COR-L47 (cell line): Measurements from ENCODE around the gene PACSIN1.

Experiments
- DNase-seq: peaks from one replicate; lab custom pipeline; 2025; lab: John Stamatoyannopoulos, UW

PACSIN1 gene

GRCh38 chr6:34544776-34545471 is 79.0 kb downstream of the PACSIN1 start:
- no peak for DNase-seq

DNA sequence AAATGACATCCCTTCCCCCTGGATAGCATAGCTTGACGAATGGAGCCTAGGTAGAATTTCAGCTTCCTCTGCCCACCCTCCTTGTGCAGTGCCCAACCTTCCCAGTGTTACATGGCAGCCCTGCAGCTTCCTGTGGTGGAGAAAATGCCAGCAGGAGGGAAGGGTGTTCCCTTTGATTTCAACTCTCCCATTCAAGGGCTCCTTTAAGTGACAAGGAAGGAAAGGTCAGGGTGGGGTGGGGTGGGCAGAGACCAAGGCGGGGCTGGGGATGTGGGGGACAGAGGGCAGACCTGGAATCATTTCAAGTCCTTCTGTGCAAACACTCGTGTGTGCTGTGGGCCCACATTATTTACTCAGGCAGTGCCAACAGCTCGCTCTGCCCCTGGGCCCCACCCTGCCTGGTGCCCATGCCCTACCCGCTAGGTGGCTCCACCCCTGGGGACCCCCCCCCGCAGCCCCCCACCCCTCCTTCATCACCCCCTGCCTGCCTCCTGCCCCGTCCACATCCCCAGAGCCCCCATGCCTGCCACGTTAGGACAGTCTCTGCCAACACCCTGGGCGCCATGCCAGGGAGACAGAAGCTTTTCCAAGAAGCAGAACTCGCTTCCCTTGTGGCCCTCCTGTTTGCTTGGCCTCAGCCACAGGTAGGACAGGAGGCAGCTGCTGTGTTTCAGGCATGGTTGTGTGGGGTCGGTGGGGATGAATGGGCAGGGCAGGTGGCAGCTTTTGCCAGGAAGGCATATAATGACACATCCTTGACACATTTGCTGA is 80.9 kb downstream of the PACSIN1 start:
- DNase-seq: peak; percentile 98

- no peak for DNase-seq
These were observed 82.1 kb downstream of the PACSIN1 start for GRCh38 chr6:34547701-34548644.

DNA sequence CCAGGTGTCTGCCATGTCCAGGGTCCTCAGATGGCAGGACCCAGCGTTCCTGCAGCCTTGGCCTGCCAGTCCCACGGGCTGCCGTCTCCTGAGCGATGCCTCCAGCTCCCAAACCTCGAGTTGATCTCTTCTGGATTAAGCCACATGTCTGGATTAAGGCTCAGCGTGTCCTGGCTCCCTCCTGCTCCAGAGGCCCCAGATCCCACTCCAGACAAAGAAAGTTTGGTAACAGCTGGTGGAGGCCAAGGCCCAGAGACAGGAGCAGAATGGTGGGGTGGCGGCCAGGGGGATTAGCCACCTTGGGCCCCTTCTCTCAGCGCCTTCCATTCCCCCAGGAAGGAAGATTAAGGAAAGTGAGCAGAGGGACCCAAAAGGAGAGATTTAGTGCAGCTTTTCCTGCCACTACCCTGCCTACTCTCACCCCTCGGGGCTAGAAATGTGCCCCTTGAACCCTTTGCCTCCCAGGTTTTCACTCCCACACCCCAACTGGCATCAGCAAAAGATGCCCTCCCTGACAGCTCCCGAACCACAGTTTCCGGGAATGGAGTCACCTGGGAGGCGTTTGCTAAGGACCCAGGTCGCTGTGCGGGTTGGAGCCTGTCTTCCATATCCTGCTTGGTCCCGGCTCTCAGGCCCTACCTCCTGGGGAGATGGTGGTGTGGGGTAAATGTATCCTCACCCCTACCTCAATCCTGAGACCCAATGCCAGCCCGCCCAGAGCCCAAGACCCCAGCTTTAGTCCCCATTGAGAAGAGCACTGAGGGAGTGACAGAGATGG is 83.3 kb downstream of the PACSIN1 start:
- DNase-seq: no peak

- DNase-seq: no peak
These were observed 83.9 kb downstream of the PACSIN1 start for GRCh38 chr6:34549804-34550202.

DNA sequence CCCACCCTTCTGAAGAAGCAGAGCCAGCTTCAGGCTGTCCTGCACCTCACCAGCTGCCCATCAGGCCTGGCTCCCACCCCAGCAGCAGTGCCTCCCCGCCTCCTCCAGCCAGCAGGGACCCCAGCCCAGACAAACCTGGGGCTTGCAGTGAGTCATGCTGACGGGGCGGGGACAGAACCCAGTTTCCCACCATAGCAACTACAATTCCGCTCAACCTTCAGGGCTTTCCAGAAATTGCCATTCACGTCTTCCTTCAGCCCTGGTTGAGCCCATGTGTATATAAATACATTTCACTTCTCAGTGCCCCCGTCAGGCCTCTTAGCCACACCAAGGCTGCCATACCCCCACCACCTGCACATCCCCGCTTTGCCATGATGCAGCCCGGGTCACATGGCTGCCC is 85.8 kb downstream of the PACSIN1 start:
- no peak for DNase-seq

DNA sequence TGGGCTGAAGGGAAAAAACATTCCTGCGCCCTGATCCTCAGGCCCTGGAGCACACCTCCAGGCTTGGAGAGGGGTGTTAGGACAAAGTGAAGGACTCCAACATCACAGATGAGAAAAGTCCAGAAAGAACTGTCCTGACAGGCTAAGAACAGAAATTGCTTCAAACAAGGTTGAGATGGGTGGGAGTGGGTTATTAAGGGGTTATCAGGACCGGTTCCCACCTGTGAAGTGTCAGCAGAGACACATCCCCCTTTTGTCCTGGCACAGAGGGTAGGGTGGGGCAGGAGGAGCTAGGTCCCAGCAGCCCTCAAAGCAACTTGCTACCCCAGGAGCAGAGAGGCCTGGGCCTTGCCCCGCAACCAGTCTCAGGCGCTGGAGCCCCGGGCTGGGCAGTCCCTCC is 86.7 kb downstream of the PACSIN1 start:
- DNase-seq: no peak

- no peak for DNase-seq
These were observed 87.3 kb downstream of the PACSIN1 start for GRCh38 chr6:34553146-34553545.

DNA sequence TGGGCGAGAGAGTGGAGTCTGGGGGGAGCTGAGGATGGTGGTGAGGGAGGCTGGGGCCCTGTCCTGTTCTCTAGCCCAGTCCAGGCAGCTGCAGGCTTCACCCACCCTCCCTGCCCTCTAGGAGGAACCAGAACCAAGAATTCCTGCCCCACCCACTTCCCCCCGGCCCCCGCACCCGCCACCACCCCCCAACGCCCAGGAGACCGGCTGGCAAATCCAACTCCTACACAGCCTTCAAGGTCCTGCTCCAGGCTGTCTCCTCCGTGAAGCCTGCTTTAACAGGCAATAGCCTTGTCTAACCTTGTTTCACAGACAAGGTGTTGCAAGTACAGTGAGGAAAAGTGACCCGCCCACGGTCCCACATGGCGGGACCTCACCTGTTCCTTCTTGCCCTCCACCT is 87.9 kb downstream of the PACSIN1 start:
- no peak for DNase-seq

- DNase-seq: no peak
These were observed 88.6 kb downstream of the PACSIN1 start for GRCh38 chr6:34554291-34555006.

GRCh38 chr6:34555007-34555322 is 89.1 kb downstream of the PACSIN1 start:
- DNase-seq: no peak

GRCh38 chr6:34555328-34555727 is 89.5 kb downstream of the PACSIN1 start:
- no peak for DNase-seq

DNA sequence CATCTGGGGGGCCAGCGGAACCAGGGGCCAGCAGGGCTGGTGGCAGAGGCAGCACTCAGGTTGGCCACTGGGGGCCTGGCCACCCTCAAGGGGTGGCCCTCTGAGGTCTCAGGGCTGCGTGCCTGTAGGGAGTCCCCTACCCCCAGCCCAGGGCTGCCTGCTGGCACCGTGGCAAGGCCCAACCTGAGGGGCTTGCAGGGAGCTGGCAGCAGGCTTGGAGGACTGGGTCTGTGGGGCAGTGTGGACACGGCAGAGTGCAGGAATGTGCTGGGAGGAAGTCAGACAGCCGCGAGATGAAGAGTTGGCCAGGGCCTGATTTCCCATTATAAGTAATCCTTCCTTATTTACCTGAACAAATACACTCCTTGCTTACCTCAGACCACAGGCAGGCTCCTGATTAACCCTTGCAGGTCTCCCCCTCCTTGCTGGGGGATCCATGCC is 90.2 kb downstream of the PACSIN1 start, which contains the start of gene SPDEF:
SPDEF (minus strand) TSS at position 299 of the 441 bp plus-strand sequence. CDS start 11,874 bp downstream, outside the sequence.
- DNase-seq: no peak

- DNase-seq: no peak
These were observed 90.6 kb downstream of the PACSIN1 start for GRCh38 chr6:34556493-34556892.

- no peak for DNase-seq
These were observed 91.4 kb downstream of the PACSIN1 start for GRCh38 chr6:34557228-34557627.

DNA sequence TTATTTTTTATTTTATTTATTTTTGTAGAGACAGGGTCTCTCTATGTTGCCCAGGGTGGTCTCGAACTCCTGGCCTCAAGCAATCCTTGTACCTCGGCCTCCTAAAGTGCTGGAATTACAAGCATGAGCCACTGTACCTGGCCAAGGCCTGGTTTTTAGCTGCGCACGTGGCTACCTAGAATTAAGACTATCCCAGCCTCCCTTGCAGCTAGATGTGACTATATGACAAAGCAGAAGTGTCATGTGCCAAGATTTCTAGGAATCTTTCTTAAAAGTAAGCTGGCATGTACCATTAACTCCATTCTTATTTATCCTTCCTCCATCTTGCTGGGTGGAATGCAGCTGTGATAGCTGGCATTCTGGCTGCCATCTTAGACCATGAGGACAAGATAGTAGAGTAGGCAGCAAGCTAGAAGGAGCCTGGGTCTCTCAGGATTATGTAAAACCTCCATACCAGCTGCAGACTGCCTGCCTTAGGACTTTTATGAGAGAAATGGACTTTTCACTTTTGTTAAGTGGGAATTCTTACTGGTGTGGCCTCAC is 92.4 kb downstream of the PACSIN1 start:
- DNase-seq: no peak

GRCh38 chr6:34559651-34560365 is 93.9 kb downstream of the PACSIN1 start:
- no peak for DNase-seq

DNA sequence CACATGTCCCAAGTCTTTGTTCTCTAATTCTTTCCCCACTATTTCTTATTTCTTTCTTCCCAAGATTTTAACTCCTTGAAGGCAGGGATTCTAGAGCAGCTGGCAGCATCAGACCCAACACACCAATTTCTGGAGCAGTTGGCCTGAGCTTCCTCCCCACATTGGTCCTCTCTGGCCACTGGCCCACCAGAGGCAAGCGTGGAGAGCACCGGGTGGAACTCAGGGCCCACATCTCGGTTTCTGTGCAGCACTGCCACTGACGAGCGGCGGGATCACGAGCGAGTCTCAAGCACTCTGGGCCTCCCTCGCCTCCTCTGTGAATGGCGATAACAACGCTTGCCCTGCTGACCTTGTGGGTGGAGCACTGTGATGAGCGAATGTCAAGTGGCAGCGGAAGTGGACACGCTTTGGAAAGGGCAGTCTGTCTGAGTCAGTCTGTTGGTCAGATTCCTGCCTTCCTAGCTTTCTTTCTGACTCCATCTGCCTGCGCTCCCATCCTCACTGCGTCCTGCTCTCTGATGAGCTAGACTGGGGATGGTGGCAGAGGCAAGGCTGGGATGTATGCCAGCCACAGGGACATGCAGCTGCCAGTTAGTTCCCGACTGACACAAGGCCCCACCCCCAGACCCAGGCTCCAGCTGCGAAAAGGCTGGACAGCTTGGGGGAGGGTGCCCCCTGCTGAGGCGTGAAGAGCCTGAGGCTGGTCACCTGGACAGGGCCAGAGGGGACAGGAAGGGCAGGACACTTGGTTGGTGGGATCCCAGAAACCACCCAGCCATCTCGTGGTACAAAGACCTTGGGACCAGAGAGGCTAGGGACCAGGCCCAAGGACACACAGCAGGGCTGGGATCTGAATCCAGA is 94.7 kb downstream of the PACSIN1 start:
- DNase-seq: peak; percentile 39

- no peak for DNase-seq
These were observed 95.3 kb downstream of the PACSIN1 start for GRCh38 chr6:34561227-34561530.
